Ishikawa (cell line): ENCODE data around the gene PSMG3.

Experiments used
- CREB1 ChIP-seq: IDR thresholded peaks from 2 replicates; pipeline ENCODE4 v1.6.1; 2012; ENCODE audit warnings: low read depth
- EP300 ChIP-seq: IDR thresholded peaks from 2 replicates; pipeline ENCODE4 v1.6.1; 2012; ENCODE audit warnings: borderline replicate concordance
- REST ChIP-seq: IDR thresholded peaks from 2 replicates; pipeline ENCODE4 v1.6.1; 2012; ENCODE audit warnings: low read depth, mild to moderate bottlenecking
- TEAD4 ChIP-seq: IDR thresholded peaks from 2 replicates; pipeline ENCODE4 v1.6.1; 2012
- YY1 ChIP-seq: IDR thresholded peaks from 2 replicates; pipeline ENCODE4 v1.6.1; 2012; ENCODE audit warnings: low read depth
- ZBTB7A ChIP-seq: IDR thresholded peaks from 2 replicates; pipeline ENCODE4 v1.6.1; 2012; ENCODE audit warnings: low read depth

GRCh38 chr7:1599640-1600395 lies 30.0 kb upstream of the PSMG3 start:
- TF ChIP-seq ZBTB7A (no peak), CREB1 (no peak), REST (no peak), YY1 (no peak), TEAD4 (no peak), EP300 (no peak)
